ENCODE results near the gene HDGFL3.
"Not testable (repeated sequence)": the region's sequence is repeated elsewhere in the genome, so short reads cannot be mapped to it uniquely, and the experiment has no call there.

The HDGFL3 gene

DNA sequence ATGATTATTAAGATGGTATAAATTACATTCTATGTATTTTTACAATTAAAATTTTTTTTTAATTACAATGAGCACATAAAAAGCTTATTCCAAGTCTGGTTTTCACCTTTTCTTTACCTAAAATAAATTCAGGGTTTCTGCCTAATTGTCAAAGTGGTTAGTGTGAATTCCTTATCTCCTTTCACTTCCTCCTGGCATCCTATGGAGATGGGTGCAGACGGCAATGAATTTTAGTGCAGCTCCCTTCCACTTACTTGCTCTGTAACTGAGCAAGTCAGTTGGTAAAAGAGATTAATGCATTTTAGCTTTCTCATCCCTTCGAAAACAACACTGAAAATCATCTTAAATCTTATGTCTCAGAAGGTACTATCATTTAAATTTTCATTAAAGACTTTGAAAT, 13.1 kb downstream of the HDGFL3 start:
- DNase-seq (ENCODE audit: low read depth in 3 of 3) = no peak

- no peak for DNase-seq (ENCODE audit: low read depth in 3 of 3)
Observed at GRCh38 chr15:83193721-83194120, 13.9 kb downstream of the HDGFL3 start.

DNA sequence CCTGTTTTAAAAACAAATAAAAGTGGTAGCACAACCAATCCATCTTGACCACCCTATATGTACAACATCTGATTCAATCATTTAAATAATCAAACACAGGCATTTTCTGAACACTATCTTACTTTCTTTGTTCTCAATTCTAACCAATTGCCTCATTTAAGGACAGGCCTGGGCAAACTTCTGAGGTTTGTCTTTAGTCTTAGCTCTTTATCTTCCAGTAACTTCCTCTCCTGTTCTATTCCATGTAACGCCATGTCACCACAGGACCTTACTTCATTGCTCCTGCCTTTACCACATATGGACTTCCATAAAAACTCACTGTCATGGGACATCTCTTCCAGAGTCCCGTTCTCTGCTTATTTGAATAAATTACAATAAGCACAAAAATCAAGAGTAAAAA, 14.9 kb downstream of the HDGFL3 start:
- no peak for DNase-seq (ENCODE audit: low read depth in 3 of 3)

DNA sequence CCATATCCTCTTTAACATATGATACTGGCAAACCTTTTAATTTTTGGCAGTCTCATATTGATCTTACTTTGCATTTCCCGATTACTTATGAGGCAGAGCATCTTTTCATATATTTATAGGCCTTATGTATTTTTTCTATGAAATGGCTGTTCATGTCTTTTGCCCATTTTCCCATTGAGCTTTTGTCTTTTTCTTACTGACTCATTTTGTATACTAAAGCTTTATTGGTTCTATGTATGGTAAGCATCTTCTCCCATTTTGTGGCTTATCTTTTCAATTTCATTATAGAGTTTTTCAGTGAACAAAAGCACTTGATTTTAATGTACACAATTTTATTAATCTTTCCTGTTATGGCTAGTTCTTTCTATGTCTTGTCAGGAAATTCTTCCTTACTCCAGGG, 17.2 kb downstream of the HDGFL3 start:
- DNase-seq (ENCODE audit: low read depth in 3 of 3) = no peak

- no peak for DNase-seq (ENCODE audit: low read depth in 3 of 3)
Observed at GRCh38 chr15:83185561-83185960, 22.1 kb downstream of the HDGFL3 start.

DNA sequence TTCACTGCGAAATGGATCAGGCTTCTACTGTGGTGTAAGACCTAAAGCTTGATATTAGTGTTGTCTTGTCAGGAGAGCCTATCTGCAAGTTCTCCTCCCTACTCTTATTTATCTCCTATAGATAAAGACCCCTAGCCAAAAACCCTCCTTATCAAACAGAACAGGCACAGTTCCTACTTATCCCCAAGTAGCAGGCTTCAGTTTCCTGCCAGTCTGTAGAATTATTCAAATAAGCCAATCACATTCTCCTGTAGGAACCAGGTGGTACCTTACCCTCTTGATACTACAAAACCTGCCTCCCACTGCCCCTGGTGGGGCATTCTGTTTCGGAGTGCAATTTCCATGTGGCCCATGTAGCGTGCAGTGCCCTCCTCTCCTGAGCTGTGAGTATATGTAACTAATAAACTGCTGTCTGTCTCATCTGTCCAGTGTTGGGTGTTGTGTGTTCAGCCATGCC, 28.7 kb downstream of the HDGFL3 start:
- DNase-seq (ENCODE audit: low read depth in 3 of 3) = no peak

GRCh38 chr15:83178390-83178789, 29.2 kb downstream of the HDGFL3 start:
- no peak for DNase-seq (ENCODE audit: low read depth in 3 of 3)

GRCh38 chr15:83174891-83175290, 32.7 kb downstream of the HDGFL3 start:
- no peak for DNase-seq (ENCODE audit: low read depth in 3 of 3)

- no peak for DNase-seq (ENCODE audit: low read depth in 3 of 3)
Observed at GRCh38 chr15:83170474-83171165, 37.0 kb downstream of the HDGFL3 start.

- DNase-seq (ENCODE audit: low read depth in 3 of 3) = not testable (repeated sequence)
Observed at GRCh38 chr15:83169576-83169975, 38.0 kb downstream of the HDGFL3 start.

- DNase-seq (ENCODE audit: low read depth in 3 of 3) = no peak
Observed at GRCh38 chr15:83166830-83167229, 40.8 kb downstream of the HDGFL3 start.

DNA sequence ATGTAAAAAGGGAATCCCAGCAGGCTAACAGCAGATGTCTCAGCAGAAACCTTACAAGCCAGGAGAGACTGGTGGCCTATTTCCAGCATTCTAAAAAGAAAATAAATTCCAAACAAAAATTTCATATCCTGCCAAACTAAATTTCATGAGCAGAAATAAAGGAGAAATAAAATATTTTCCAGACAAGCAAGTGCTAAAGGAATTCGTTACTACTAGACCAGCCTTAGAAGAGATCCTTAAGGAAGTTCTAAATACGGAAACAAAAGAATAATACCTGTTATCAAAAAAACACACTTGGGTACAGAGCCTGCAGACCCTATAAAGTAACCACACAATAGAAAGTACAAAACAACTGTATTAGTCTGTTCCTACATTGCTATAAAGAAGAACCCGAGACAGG, 41.4 kb downstream of the HDGFL3 start:
- no peak for DNase-seq (ENCODE audit: low read depth in 3 of 3)

DNA sequence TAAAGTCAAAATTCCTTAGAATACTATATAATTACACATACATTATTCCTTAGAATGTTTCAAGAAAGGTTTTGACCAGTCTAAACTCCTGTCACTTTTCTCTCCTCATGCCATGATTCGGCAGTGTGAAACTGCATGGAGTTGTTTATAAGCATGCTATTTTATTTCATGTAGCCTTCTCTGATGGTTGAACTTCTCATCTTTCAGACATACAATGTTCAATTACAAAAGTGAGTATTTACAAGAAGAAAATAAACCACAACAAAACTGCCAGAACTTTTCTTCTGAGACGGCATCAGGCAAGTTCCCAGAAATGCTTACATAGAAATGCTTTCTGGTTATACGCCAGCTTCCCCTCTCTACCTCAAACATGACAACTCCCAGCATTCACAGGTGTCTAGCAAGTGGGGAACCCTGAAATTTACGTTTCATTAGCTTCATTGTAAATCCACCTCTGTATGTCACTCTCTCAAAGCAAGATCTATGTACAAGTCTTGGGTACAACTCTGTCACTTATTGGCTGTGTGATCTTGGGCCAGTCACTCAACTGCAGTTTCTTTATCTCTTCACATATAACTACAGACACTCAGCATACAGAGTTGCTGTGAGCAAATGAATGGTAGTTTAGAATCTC, 42.7 kb downstream of the HDGFL3 start:
- DNase-seq (ENCODE audit: low read depth in 3 of 3) = no peak

DNA sequence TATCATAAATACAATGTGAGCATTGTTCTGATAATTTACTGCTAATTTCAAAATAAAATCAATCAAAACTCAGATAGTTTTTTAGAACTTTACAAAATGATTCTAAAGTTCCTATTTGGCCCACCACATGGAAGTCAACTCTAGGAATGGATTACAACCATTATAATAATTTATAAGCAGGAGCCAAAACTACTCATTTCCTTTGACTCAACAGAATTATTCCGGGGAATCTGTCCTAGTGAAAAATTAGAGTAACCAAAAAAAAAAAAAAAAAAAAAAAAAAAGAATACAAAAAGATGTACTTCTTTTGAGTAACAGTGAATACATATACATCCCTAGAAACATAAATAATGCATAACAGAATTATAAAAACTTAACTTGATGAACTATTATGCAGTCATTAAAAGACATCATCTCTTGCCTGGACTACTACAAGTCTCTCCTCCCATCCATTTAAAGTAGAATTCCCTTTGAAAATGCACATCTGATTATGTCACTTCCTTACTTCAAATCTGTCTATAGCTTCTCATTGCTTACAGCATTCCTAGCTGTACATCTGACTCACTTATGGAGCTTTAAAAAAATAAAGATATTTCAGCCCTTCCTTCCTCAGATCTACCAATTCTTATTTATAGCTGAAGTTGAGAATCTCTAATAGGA, 43.4 kb downstream of the HDGFL3 start:
- DNase-seq (ENCODE audit: low read depth in 3 of 3) = no peak

GRCh38 chr15:83163032-83163431, 44.6 kb downstream of the HDGFL3 start:
- DNase-seq (ENCODE audit: low read depth in 3 of 3) = no peak

- DNase-seq (ENCODE audit: low read depth in 3 of 3) = no peak
Observed at GRCh38 chr15:83160741-83161140, 46.9 kb downstream of the HDGFL3 start.

GRCh38 chr15:83158393-83158792, 49.2 kb downstream of the HDGFL3 start:
- DNase-seq (ENCODE audit: low read depth in 3 of 3) = no peak

DNA sequence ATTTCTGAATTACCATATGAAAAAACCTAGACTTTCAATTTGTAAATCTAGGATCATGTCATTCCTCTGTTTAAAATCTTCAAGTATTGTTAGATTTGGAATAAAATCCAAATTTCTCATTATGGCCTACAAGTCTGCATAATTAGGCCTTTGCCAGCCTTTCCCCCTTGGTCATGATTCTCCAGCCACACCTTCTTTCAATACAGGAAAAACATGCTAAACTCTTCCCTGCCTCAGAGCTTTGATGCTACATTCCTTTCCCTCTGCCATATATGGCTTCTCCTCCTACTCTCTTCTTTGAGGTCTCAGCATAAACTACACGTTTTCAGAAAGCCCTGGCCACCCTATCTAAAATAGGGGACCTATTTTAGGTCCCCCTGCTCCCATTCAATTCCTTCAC, 51.7 kb downstream of the HDGFL3 start:
- DNase-seq (ENCODE audit: low read depth in 3 of 3) = no peak

- DNase-seq (ENCODE audit: low read depth in 3 of 3) = no peak
Observed at GRCh38 chr15:83153288-83153687, 54.3 kb downstream of the HDGFL3 start.

DNA sequence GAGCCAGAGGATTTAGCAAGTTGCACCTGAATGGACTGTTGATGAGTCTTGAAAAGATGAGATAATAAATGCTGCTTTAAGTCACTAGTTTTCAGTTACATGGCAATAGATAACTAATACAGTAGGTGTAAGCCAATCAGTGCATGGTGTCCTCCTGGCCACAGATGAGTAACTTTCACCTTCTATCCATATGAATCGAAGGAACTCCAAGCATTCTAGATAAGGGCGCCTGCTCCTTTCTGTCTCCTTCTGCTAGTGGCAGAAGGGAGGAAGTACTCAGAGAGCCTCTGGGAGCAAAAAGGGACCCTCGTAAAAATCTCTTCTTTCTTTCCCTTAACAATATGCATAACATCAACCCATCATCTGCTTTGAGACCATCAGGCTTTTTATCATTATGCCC, 62.9 kb downstream of the HDGFL3 start:
- no peak for DNase-seq (ENCODE audit: low read depth in 3 of 3)

DNA sequence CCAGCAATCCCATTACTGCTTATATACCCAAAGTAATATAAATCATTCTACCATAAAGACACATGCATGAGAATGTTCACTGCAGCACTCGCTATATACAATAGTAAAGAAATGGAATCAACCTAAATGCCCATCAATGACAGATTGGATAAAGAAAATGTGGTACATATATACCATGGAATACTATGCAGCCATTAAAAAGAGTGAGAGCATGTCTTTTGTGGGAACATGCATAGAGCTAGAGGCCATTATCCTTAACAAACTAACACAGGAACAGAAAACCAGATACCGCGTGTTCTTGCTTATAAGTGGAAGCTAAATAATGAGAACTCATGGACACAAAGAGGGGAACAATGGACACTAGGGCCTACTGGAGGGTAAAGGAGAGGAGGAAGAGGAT, 65.5 kb downstream of the HDGFL3 start:
- DNase-seq (ENCODE audit: low read depth in 3 of 3) = not testable (repeated sequence)

GRCh38 chr15:83132861-83133523, 74.6 kb downstream of the HDGFL3 start:
- DNase-seq (ENCODE audit: low read depth in 3 of 3) = no peak

DNA sequence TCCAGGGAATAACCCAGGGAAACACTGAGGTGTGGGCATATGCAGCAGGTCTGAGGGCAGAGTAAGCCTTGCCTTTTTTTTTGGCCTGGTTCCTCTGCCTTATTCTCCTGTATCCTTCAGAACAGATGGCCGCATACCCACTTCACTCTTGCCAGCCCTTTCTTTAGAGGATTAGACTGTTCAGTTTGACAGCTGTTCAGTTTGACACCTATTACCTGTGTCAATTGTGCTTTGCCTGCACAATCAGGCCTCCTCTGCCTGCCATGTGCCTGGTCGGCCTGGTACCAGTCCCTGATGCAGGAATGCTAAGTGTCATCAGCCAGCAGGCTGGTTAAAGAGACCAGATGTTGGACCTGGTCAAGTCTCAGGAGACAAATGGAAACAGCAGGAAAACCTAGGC, 77.8 kb downstream of the HDGFL3 start:
- DNase-seq (ENCODE audit: low read depth in 3 of 3) = no peak
